HEK293 (cell line): ENCODE measurements around the gene HOXA4.

ENCODE experiments used
- GLI2 ChIP-seq: fragments of 450-650 bp; formaldehyde crosslinking; IDR thresholded peaks from 2 replicates; pipeline ENCODE4; 2017; ENCODE audit warnings: missing biosample characterization, missing genetic modification characterization, low read depth, borderline replicate concordance
- KLF16 ChIP-seq: fragments of 450-650 bp; formaldehyde crosslinking; IDR thresholded peaks from 2 replicates; pipeline ENCODE4 v1.5.1; 2017; ENCODE audit warnings: missing biosample characterization, missing genetic modification characterization
- YY1 ChIP-seq: fragments of 450-650 bp; formaldehyde crosslinking; IDR thresholded peaks from 2 replicates; pipeline ENCODE4 v1.5.1; 2018; ENCODE audit warnings: missing biosample characterization, missing genetic modification characterization
- ZNF23 ChIP-seq: fragments of 450-650 bp; formaldehyde crosslinking; IDR thresholded peaks from 2 replicates; pipeline ENCODE4 v1.5.1; 2016; ENCODE audit warnings: missing biosample characterization, missing genetic modification characterization, borderline replicate concordance
- ZNF274 ChIP-seq, 2 experiments: fragments of 200-500 bp in 1 of 2; fragments of 450-650 bp in 1 of 2; sonication (Bioruptor generic) in 1 of 2; formaldehyde crosslinking in 1 of 2; IDR thresholded peaks; 2 replicates each; pipeline versions ENCODE4 v1.5.1 to v1.6.1; 2014 to 2016; ENCODE audit warnings: borderline replicate concordance in 1 of 2, inconsistent platforms in 1 of 2, low read length in 1 of 2, missing biosample characterization in 1 of 2, missing genetic modification characterization in 1 of 2
- ZNF658 ChIP-seq: fragments of 450-650 bp; formaldehyde crosslinking; IDR thresholded peaks from 2 replicates; pipeline ENCODE4; 2016; ENCODE audit warnings: missing biosample characterization, missing genetic modification characterization
- ZNF792 ChIP-seq: fragments of 450-650 bp; formaldehyde crosslinking; IDR thresholded peaks from 2 replicates; pipeline ENCODE4 v1.5.1; 2016; ENCODE audit warnings: missing biosample characterization, missing genetic modification characterization
- ZNF837 ChIP-seq: fragments of 450-650 bp; formaldehyde crosslinking; IDR thresholded peaks from 2 replicates; pipeline ENCODE4 v1.5.1; 2016; ENCODE audit warnings: missing biosample characterization, missing genetic modification characterization
- TF ChIP-seq, protein P1 (sequence below): fragments of 450-650 bp; formaldehyde crosslinking; IDR thresholded peaks from 2 replicates; pipeline ENCODE4 v1.5.1; 2016; ENCODE audit warnings: missing biosample characterization, missing genetic modification characterization

DNA sequence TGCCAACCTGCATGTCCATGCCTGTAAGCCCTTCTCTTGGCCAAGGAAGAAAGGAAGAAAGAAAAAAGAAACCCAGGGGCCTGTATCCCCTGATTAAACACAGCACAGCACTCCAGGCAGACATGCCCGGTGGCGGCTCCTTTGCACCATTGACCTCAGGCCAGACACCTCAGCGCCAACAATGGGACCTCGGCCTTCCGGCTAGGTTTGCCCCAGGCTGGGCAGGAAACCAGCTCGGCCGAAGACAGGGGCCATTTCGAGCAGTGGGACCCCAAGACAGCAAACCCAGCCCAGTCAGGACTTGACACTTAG lies 40.7 kb upstream of the HOXA4 start:
- TF ChIP-seq, protein P1, sequence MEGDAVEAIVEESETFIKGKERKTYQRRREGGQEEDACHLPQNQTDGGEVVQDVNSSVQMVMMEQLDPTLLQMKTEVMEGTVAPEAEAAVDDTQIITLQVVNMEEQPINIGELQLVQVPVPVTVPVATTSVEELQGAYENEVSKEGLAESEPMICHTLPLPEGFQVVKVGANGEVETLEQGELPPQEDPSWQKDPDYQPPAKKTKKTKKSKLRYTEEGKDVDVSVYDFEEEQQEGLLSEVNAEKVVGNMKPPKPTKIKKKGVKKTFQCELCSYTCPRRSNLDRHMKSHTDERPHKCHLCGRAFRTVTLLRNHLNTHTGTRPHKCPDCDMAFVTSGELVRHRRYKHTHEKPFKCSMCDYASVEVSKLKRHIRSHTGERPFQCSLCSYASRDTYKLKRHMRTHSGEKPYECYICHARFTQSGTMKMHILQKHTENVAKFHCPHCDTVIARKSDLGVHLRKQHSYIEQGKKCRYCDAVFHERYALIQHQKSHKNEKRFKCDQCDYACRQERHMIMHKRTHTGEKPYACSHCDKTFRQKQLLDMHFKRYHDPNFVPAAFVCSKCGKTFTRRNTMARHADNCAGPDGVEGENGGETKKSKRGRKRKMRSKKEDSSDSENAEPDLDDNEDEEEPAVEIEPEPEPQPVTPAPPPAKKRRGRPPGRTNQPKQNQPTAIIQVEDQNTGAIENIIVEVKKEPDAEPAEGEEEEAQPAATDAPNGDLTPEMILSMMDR (tag by site-specific recombination), result no peak
- no peak for TF ChIP-seq ZNF274 (IDR thresholded peaks at IDR 0.05; ENCODE audit: low read length)
- TF ChIP-seq ZNF274 (tag by site-specific recombination; IDR thresholded peaks at IDR 0.05; ENCODE audit: borderline replicate concordance), result no peak
- no peak for TF ChIP-seq ZNF837 (tag by site-specific recombination)
- no peak for TF ChIP-seq GLI2 (tag by site-specific recombination)
- TF ChIP-seq YY1 (tag by site-specific recombination), result no peak
- TF ChIP-seq ZNF792 (tag by site-specific recombination), result no peak
- no peak for TF ChIP-seq ZNF23 (tag by site-specific recombination)
- TF ChIP-seq KLF16, result no peak
- TF ChIP-seq ZNF658 (tag by site-specific recombination), result no peak
